Measurements from ENCODE around the gene TRA2B. TPM values are rescaled to one million over a fixed set of nuclear protein-coding genes. Genes with fewer than 3 reads are reported as not detected.

Gene TRA2B
- total and polyA plus RNA-seq, 2 of the 8 experiments (the other 6 are each of a cell fraction or from before 2014, with no cell fraction given), result 206 to 274 TPM

GRCh38 chr3:185896636-185897035, 41.2 kb downstream of the TRA2B start:
- H3K4ac ChIP-seq (replicated peaks; ENCODE audit: insufficient read length, low read depth, low read length), result no peak overlapping the region
- no peak overlapping the region for H2AFZ ChIP-seq (ENCODE audit: low read length)
- H2BK12ac ChIP-seq (ENCODE audit: low read depth, low read length), result no peak overlapping the region
- no peak overlapping the region for H3K4me3 ChIP-seq (ENCODE audit: extremely low read depth in 1 of 4, insufficient read depth in 2 of 4, low read depth in 3 of 4, low read length in 4 of 4)
- 81% methylated on average over 3 of the region's 3 CpGs; no CpG with 5 or more reads in 1 of the 2 experiments for WGBS, 2 experiments (ENCODE audit: extremely low coverage in 1 of 2, insufficient coverage in 1 of 2, insufficient read length in 1 of 2, insufficient replicate concordance in 2 of 2, low coverage in 1 of 2, low lambda C conversion rate in 2 of 2, missing lambda C conversion rate in 1 of 2)
- H3K27ac ChIP-seq (ENCODE audit: low read depth, low read length), result no peak overlapping the region
- H4K5ac ChIP-seq (ENCODE audit: insufficient read length, low read depth, low read length), result no peak overlapping the region
- H3K79me1 ChIP-seq (ENCODE audit: low read depth, low read length), result no peaks in the 10 kb centered on the region
- no peak overlapping the region for H3K18ac ChIP-seq (ENCODE audit: extremely low read depth, low read length)
- H3K9me3 ChIP-seq (ENCODE audit: insufficient read depth in 2 of 2, low read depth in 1 of 2, low read length in 1 of 2), result no peaks in the 10 kb centered on the region; a peak in 1 of 4 replicates
- no peak overlapping the region for H2AK5ac ChIP-seq (ENCODE audit: low read depth, low read length)
- TF ChIP-seq CEBPB (IDR thresholded peaks at IDR 0.05; ENCODE audit: low read depth, low read length) (no peak), RXRA (IDR thresholded peaks at IDR 0.05; ENCODE audit: insufficient read depth, low read depth, low read length) (no peak), EGR1 (IDR thresholded peaks at IDR 0.05; ENCODE audit: borderline replicate concordance, low read depth, low read length) (no peak), MAFK (IDR thresholded peaks at IDR 0.05; ENCODE audit: low read depth, low read length) (no peak), CBX5 (IDR thresholded peaks at IDR 0.05; ENCODE audit: low read depth, low read length) (no peak), SP4 (IDR thresholded peaks at IDR 0.05; ENCODE audit: low read length) (no peak), ATF2 (IDR thresholded peaks at IDR 0.05; ENCODE audit: low read length) (no peak)
- H4K8ac ChIP-seq (ENCODE audit: extremely low read depth, insufficient read depth, low read length), result no peak overlapping the region
- no peaks in the 10 kb centered on the region for H3K23me2 ChIP-seq (ENCODE audit: low read depth, low read length)
- H2BK20ac ChIP-seq (ENCODE audit: low read length), result no peak overlapping the region
- no peak overlapping the region for H2BK120ac ChIP-seq (replicated peaks; ENCODE audit: low read depth, low read length)
- H2BK5ac ChIP-seq (ENCODE audit: low read depth, low read length), result no peak overlapping the region
- no peak overlapping the region for H3K4me2 ChIP-seq (ENCODE audit: insufficient read depth in 1 of 2, low read depth in 2 of 2, low read length in 2 of 2)
- H3K27me3 ChIP-seq (replicated peaks in 1 of 4; ENCODE audit: control insufficient read depth in 3 of 4, extremely low read depth in 1 of 4, insufficient read depth in 3 of 4, low read length in 3 of 4), result no peaks in the 10 kb centered on the region
- H3K14ac ChIP-seq (ENCODE audit: insufficient read length), result no peak overlapping the region
- H3K79me2 ChIP-seq (ENCODE audit: control insufficient read depth in 1 of 2, insufficient read depth in 2 of 2, low read length in 2 of 2), result no peaks in the 10 kb centered on the region
- no peaks in the 10 kb centered on the region for H3K4me1 ChIP-seq (replicated peaks in 1 of 4; ENCODE audit: control insufficient read depth in 3 of 4, insufficient read depth in 4 of 4, low read length in 3 of 4)
- no peaks in the 10 kb centered on the region for H3K36me3 ChIP-seq (ENCODE audit: control insufficient read depth in 2 of 4, insufficient read depth in 4 of 4, low read length in 3 of 4)
- no peak overlapping the region for H3K9ac ChIP-seq (replicated peaks in 1 of 4; ENCODE audit: extremely low read depth in 1 of 4, low read depth in 3 of 4, low read length in 3 of 4)
- ChIA-PET CTCF (ENCODE audit: partially characterized antibody) (interaction anchor here (0.8 to 1.8 kb wide), 5 partner anchors 11 to 236 kb away, joined by 3 to 9 read pairs (median 4); no protein-coding TSS in a partner anchor), POLR2A (ENCODE audit: partially characterized antibody) (interaction anchor here (0.8 to 2.3 kb wide), 7 partner anchors 15 to 92 kb away, joined by 3 to 10 read pairs (median 3); partner anchors contain the start of gene TRA2B)
- H3K56ac ChIP-seq (replicated peaks; ENCODE audit: insufficient read length, low read depth, low read length), result no peak overlapping the region
- H2BK15ac ChIP-seq (ENCODE audit: low read length), result no peak overlapping the region
- no peak overlapping the region for H4K91ac ChIP-seq (replicated peaks; ENCODE audit: insufficient read length, low read length)
- DNase-seq (ENCODE audit: low read depth in 1 of 2, low spot score in 2 of 2) (no peak), FAIRE-seq (no peak)
- no peak overlapping the region for H3K23ac ChIP-seq (ENCODE audit: insufficient read length)
- no peaks in the 10 kb centered on the region for H4K20me1 ChIP-seq (replicated peaks in 1 of 2; ENCODE audit: control insufficient read depth in 1 of 2, insufficient read depth in 2 of 2, low read length in 2 of 2)

Data from H1 (cell line).